GM12801 (cell line): ENCODE results near the gene CD86.

Experiments used
- TF ChIP-seq, protein P1 (sequence below): IDR thresholded peaks from one replicate; pipeline ENCODE4 v1.5.1; 2011; ENCODE audit warnings: control low read depth; ENCODE audit not compliant: insufficient read length; ENCODE audit errors: extremely low read depth

CD86 gene

GRCh38 chr3:122098611-122099010, 43.4 kb downstream of the CD86 start:
- TF ChIP-seq, protein P1, sequence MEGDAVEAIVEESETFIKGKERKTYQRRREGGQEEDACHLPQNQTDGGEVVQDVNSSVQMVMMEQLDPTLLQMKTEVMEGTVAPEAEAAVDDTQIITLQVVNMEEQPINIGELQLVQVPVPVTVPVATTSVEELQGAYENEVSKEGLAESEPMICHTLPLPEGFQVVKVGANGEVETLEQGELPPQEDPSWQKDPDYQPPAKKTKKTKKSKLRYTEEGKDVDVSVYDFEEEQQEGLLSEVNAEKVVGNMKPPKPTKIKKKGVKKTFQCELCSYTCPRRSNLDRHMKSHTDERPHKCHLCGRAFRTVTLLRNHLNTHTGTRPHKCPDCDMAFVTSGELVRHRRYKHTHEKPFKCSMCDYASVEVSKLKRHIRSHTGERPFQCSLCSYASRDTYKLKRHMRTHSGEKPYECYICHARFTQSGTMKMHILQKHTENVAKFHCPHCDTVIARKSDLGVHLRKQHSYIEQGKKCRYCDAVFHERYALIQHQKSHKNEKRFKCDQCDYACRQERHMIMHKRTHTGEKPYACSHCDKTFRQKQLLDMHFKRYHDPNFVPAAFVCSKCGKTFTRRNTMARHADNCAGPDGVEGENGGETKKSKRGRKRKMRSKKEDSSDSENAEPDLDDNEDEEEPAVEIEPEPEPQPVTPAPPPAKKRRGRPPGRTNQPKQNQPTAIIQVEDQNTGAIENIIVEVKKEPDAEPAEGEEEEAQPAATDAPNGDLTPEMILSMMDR: no peak

DNA sequence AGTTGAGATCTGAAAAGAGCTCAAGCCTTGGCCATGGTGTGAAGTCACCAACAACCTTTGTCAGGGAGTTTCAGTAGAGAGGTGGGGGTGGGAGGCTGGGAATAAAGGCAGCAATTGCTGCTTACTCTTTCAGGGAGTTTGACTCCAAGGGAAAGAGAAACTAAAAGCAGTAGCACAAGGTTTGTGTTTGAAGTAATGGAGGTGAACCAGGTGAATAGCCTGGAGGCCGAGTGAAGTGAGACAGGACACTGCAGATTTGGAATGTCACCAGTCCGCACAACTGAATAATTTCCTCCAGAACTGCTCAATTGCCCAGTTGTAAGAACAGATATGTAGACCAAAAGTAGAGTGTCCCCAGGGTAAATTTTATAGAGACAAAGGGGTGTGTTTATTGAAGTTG, 44.1 kb downstream of the CD86 start:
- TF ChIP-seq, protein P1: no peak

DNA sequence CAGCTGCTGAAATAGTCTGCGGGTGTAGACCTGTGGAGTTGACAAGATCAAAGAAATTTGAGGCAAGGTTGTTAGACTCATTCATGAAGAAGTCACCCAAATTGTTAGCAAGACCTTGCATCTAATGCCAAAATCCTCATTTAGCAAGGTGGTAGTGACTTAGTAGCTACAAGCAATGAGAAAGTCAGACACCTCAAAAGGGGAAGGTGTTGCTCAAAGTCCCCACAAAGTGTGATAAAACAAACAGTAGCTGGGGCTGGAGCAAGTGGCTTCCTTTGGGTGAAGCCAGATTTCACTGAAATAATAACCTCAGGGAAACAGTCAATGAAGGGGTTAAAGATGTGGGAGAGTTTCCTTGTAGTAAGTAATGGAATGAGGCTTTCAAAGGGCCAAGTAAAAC, 44.9 kb downstream of the CD86 start:
- TF ChIP-seq, protein P1: no peak

GRCh38 chr3:122100591-122101463, 45.7 kb downstream of the CD86 start:
- TF ChIP-seq, protein P1: no peak

- TF ChIP-seq, protein P1: no peak
Observed at GRCh38 chr3:122101646-122102045, 46.5 kb downstream of the CD86 start.

DNA sequence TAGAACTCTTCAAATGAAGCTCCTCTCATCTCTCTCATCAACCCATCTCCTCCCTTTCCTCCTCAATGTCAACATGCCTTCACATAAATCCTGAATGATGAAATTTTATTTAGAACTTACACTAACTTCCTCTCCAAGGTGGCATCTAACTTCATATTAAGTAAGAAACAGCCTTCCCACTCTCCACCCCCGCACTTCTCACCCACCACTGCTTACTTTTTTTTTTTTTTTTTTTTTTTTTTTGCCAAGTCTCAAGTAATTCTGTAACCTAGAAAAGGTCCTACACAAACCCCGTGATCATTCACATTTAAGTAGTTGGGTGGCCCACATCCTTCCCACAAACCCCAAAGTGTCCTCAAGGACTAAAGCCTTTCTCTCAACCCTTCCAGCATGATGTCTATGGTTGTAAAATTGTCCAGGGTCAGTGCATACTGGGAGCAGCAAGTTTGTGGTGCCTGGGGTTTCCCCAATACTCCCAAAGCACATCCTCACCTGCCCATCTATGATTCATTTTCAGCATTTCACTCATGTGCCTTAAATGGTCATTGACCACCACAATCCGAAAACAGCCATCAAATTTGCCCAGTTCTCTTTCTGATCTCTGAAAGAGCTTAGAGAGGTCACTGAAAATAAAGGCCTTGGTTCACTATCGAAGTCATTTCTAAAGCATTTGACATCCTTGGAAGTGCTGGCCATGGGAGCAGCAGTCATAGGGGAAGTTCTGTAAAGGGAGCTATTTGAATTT, 47.2 kb downstream of the CD86 start:
- TF ChIP-seq, protein P1: no peak

DNA sequence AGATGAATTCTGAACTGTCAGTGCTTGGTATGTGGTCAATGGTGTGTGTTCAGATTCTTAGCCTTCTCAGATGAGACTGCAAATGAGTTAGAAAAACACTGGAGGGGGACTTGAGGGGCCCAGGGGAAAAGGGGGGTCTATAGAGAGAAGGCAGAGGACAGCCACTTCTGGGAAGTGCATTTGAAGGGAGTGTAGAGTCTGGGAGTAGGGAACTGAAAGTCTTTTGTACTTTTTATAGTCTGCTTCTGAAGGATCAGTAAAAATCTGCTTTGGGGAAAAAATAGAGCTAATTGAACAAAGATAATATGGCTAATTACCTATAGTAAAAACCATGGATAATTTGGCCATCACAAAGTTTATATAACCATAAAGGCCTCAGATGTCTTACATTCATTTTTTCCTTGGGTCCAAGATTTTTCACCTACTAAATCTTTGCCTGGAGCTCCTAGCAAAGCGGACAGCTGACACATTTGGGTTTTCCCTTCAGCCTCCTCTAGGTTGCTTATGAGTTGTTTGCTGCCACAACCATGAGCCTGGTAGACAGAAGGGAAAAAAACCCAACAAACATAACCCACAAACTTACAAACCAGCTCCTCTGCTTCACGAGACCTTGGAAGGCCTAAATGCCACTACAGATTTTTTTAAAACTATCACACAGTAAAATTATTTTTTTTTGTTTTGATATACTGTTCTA, 48.8 kb downstream of the CD86 start:
- TF ChIP-seq, protein P1: no peak
